Erythroblast (primary cell): ENCODE data around the gene FAIM2.

Experiments
- DNase-seq, 2 experiments: peaks; one replicate each; lab custom pipeline; 2025; lab: John Stamatoyannopoulos, UW
- GATA1 ChIP-seq: IDR thresholded peaks from 2 replicates; pipeline ENCODE4 v1.6.1; 2011; ENCODE audit warnings: low read depth, mild to moderate bottlenecking, control low read depth, low read length, moderate library complexity
- POLR2A ChIP-seq: IDR thresholded peaks from 2 replicates; pipeline ENCODE4 v1.6.1; 2011; ENCODE audit warnings: mild to moderate bottlenecking, low read length

FAIM2 gene

DNA sequence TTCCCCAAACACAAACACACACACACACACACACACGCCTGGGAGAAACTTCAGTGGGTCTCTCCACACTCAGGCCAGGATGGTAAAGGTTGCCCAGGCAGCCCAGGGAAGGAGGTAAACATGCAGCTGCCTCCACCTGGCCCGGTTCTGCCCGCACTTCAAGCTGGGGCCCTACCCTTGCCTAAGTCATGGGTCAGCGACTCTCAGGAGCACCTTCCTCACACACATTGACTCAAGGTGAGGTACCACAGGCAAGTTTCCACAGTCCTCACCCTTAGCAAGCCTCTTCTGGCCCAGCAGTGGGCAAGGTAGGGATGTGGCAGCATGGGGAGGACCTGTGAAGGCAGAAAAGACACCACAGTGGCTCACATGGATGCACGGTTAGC is 14.1 kb upstream of the FAIM2 start:
- DNase-seq, result no peak
- TF ChIP-seq GATA1, result no peak
- TF ChIP-seq POLR2A, result no peak

DNA sequence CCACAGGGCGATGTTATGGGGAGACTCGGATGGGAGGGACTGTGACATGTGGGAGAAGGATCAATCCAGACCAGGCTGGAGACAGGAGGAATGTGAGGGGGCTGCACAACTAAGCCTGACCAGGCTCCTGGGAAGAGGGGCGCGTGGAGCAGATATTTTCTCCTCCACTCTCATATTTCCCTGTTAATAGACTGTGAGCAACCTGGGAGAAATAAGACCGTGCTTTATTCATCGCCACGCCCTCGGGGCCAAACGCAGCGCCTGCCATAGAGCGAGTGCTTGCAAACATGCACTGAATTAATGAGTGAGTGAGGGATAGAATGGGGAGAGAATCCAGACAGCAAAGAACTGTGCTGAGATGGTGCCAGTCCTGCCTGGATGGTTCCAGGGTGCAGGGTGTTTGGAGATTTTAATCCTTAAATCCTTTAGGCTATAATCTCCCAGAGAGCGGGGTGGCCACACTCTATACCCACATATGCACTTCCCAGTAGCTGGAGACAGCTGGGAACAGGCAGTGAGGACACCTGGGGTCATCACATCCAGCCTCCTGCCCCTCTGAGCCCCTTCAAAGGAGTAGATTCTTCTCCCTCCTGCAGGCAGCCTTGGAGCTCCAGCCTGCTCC is 13.6 kb upstream of the FAIM2 start:
- TF ChIP-seq POLR2A (no peak), GATA1 (no peak)
- DNase-seq, result no peak

DNA sequence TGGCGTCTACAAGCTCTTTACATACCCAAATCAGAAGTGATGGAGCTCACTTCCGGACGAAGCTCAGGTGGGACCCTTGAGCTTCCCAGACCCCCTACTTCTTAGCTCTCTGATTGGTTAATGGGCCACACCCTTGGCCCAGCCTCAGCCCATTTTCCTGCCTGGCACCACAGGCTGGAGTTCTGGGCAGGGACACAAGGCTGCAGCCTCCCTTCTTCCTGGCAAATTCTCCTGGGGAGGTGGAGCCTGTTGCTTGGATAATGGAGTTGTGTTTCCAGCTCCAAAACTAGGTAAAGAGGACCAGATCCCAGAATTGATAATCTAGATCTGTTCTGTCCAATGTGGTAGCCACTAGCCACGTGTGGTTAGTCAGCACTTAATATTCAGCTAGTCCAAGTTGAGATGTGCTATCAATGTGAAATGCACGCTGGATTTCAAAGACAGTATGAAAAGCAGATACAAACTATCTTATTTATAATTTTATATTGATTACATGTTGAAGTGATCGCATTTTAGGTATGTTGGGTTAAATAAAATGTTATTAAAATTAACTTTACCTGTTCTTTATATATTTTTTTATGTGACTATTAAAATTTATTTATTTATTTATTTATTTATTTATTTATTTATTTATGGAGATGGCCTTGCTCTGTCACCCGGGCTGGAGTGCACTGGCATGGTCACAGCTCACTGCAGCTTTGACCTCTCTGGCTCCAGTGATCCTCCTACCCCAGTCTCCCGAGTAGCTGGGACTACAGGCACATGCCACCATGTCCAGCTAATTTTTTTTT is 12.6 kb upstream of the FAIM2 start:
- TF ChIP-seq GATA1 (no peak), POLR2A (no peak)
- DNase-seq, result no peak

DNA sequence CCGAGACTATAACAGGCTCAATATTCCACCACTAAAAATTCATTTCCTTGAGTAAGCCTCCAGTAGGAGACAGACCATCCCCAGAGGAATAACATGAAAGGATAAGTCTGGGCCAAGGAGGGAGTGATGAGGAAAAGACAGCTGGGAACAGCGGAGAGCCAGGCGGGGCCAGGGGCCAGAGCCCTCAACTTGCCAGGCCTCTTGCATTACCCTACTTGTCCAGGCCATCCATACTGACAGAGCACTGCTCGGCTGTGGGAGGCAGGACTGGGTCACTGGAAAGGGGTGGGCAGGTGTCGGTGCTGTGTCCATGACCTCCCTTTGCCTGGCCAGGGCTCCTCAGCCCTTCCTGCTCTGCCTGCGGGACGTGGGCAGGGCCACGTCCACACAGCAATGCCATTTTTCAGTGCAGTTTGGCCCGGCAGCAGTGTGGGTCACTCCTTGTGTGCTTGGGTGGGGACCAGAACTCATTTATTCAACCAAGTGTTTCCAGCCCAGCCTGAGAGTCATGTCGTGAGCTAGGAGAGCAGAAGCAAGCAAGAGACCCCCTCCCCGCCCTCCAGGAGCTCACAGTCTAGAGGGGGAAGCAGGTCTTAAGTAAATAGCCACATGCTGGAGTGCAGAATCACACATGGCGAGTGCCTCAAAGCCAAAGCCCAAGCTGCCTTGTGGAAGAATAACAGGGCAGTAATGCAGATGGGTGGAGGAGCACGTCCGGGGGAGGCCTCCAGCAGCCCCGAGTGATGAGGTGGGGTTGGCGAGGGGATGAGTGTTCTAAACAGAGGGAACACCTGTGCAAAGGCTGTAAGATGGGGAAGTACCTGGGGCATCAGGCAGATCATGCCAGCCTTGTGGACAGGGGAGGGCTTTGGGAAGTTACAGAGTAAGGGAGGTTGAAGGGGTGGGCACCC is 8.9 kb upstream of the FAIM2 start:
- DNase-seq, result no peak
- TF ChIP-seq POLR2A (no peak), GATA1 (no peak)

DNA sequence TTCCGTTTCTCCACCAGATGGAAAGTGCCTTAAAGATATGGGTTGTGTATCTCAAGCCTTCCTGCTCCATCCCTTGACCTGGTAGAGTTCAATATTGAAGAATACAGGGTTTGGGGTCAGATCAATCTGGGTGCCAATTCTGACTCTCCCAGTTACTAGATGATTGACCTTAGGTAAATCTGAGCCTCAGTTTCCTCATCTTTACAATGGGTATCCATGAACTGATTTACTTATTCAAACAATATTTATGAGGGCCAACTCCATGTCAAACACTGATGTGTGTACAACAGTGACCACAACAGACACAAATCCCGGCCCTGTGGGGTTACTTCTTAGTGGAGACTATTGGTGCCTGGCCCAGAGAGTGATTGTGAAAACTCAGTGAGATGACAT is 7.5 kb upstream of the FAIM2 start:
- no peak for DNase-seq
- TF ChIP-seq GATA1 (no peak), POLR2A (no peak)

DNA sequence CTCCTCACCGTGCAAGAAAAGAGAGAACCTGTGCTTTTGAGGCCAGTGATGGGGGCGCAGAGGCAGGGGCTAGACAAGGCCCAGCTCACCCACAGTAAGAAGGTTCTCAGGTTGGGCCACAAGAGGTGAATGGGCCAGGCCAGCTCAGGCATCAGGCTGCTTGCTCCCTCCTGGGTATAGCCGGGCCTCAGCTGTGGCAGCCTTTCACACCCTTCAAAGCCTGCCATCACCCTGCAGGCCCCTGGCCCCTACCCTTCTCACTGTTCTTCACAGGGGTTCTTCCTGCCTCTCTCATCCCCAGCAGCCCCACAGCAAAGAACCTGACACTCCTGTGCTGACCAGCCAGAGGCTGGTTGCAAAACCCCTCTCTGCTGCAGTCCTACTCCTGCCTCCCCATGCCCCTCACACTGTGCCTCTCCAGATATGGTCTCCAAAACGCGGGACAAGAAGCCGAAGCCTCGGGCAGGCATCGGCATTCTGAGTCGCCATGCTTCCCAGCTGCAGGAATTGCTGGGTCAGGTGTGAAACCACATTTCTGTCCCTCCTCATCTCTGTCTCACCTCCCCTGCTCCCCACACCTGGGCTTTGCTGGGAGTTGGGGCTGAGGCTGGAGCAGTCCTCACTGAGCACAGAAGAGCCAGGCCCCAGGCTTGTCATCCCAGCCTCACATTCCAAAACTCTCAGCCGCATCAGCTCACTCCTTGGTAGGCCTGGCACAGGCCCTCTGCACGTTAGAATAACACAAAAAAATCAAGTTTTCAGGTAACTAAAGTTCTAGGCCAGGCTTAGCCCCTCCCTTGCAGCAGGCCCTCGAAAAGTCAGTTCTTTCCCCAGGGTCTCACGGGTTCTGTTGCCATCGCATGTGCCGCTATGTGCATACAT is 6.9 kb upstream of the FAIM2 start:
- no peak for DNase-seq

DNA sequence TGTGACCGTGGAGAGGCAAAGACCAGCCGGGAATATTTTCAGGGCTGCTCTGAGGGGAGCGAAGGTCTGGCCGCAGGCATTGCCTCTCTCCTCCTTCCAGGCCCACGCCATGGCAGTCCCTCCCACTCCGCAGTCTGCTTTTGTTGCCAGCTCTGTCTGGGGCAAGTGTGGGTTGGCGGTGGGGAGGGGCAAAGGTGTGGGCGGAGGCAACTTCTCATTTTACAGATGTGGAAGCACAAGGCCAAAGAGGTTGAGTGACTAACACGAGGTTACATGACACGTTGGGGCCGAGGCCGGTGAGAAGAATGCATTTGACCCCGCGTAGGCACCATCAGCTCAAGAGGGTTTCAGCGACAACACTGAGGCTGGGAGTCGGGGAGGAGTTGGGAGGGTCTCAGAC is 6.1 kb upstream of the FAIM2 start:
- no peak for DNase-seq
- TF ChIP-seq POLR2A (no peak), GATA1 (no peak)

More for the DNA sequence above, 6.9 kb upstream of the FAIM2 start:
- no peak for TF ChIP-seq POLR2A
- no peak for TF ChIP-seq GATA1

DNA sequence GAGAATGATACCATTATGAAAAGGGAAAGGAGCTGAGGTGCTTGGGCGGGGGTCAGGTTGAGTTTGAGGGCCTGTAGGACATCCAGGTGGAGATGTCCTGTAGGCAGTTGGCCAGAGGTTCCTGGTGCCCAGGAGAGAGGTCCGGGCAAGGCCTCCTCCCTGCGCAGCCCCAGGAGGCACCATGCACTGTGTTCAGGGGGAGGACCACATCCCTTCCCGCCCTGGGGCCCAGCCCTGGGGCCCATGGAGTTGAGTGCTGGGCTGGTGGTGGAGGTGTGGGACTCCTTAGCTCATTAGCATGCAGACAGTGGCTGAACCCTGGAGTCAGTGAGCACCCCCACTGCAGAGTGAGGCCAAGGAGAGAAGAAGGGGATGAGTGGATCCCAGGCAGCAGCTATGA is 5.7 kb upstream of the FAIM2 start:
- DNase-seq, result no peak
- TF ChIP-seq POLR2A (no peak), GATA1 (no peak)

DNA sequence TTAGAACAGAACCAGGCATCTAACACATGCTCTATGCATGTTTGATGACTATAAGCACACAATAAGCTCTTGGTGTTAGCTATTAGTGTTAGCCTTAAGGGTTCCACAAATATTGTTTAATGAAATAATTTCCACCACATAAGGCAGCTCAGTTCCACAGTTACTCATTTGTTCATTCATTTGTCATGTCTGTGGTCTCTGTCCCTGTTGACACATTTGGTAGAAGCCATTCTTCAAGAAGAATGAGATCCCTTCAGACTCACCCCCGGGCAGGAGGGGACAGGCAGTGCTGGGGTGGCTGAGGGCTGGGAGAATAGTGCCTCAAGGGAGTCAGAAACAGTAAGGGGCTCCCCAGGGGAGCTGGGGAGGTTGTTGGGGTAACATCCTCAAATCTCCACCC is 3.7 kb upstream of the FAIM2 start:
- no peak for TF ChIP-seq POLR2A
- no peak for TF ChIP-seq GATA1
- DNase-seq, result no peak

DNA sequence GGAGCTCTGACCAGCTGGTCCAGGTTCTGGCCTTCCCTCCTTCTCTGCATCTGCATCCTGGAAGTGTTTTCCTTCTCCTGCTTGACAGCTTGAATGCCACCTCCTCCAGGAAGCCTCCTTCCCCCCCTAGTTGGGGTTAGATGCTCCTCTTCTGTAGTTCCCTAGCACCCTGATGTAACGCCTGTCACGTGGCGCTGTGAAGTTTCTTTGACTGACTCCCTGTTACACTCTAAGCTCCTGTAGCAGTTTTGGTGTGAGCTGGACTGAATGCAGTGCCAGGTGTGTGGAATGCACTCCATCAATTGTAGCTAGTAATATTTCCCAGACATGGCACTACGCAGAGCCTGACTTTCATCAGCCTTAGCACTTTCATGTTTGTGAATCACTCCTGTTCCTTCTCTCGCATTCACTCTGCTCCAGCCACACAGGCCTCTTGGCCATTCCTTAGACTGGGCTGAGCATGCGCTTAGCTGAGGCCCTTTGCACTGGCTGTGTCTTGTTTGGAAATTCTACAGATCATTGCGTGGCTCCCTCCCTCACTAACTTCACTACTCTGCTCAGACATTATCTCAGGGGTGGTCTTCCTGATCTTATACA is 2.1 kb upstream of the FAIM2 start:
- no peak for DNase-seq
- TF ChIP-seq POLR2A (no peak), GATA1 (no peak)

DNA sequence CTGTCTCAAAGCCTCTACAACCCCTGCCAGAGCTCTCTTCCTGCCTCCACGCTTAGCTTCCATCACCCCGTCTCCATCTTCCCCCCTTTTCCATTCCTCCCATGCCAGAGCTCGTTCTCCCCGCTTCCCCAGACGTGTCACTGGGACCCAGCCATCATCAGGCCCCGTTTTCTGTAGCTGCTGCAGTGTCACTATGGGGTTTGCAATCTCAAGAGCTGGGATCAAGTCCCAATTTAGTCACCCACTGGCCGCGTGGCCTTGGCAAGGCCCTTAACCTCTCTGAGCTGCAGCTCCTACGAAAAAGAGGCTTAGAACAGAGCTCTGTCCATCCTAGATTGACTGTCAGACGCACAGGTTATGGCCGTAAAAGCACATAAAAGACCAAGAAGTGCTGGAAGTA is 901 bp upstream of the FAIM2 start:
- no peak for TF ChIP-seq GATA1
- no peak for TF ChIP-seq POLR2A
- DNase-seq, result no peak

DNA sequence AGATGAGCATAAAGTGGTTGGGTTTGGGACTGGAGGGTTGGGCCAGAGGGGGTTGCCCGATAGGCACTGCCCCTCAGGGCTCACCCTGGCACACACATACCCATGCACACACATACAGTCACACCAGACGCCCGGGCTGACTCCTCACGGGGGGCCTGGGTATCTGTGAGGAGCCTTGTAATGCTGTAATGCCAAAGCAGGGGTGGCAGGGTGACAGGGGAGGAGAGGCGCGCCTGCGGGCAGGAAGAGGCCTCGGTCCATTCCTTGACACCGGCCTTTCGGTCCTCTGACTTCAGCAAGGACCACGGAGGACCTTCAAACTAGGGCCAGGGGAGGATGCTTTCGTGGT is 375 bp downstream of the FAIM2 start:
- TF ChIP-seq POLR2A, result no peak
- no peak for TF ChIP-seq GATA1
- no peak for DNase-seq
